Smooth muscle cell (in vitro differentiated cells): ENCODE measurements around the gene MIA2. TPM values are rescaled to one million over a fixed set of nuclear protein-coding genes. Genes with fewer than 3 reads are reported as not detected.

Source experiments
- DNase-seq: peaks from one replicate; lab custom pipeline; 2025; ENCODE audit not compliant: unreplicated experiment; lab: John Stamatoyannopoulos, UW
- H2AFZ ChIP-seq: fragments of 200-600 bp; sonication (generic); 2 replicates; pipeline ENCODE4 v1.6.0; 2016; ENCODE audit warnings: antibody characterized with exemption, low read depth, mild to moderate bottlenecking
- H3F3A ChIP-seq: fragments of 200-600 bp; sonication (generic); 2 replicates; pipeline ENCODE4 v1.6.0; 2017; ENCODE audit warnings: antibody characterized with exemption, low read depth
- H3K27ac ChIP-seq: fragments of 200-600 bp; sonication (generic); 2 replicates; pipeline ENCODE4 v1.5.1; 2016; ENCODE audit warnings: low read depth, mild to moderate bottlenecking
- H3K27me3 ChIP-seq: fragments of 200-600 bp; sonication (generic); 2 replicates; pipeline ENCODE4 v1.6.1; 2016; ENCODE audit warnings: low read depth, mild to moderate bottlenecking
- H3K36me3 ChIP-seq: fragments of 200-600 bp; sonication (generic); 2 replicates; pipeline ENCODE4 v1.5.1; 2016; ENCODE audit warnings: low read depth
- H3K4me1 ChIP-seq: fragments of 200-600 bp; sonication (generic); 2 replicates; pipeline ENCODE4 v1.5.1; 2016; ENCODE audit warnings: low read depth
- H3K4me2 ChIP-seq: fragments of 200-600 bp; sonication (generic); 2 replicates; pipeline ENCODE4 v1.6.0; 2016; ENCODE audit warnings: mild to moderate bottlenecking
- H3K4me3 ChIP-seq: fragments of 200-600 bp; sonication (generic); 2 replicates; pipeline ENCODE4 v1.5.1; 2016; ENCODE audit warnings: mild to moderate bottlenecking
- H3K79me2 ChIP-seq: fragments of 200-600 bp; sonication (generic); 2 replicates; pipeline ENCODE4 v1.6.0; 2016; ENCODE audit warnings: low read depth, mild to moderate bottlenecking
- H3K9ac ChIP-seq: fragments of 200-600 bp; sonication (generic); 2 replicates; pipeline ENCODE4 v1.6.0; 2016; ENCODE audit warnings: low read depth
- H3K9me3 ChIP-seq: fragments of 200-600 bp; sonication (generic); replicated peaks from 2 replicates; pipeline ENCODE4 v1.5.1; 2016; ENCODE audit warnings: low read depth
- H4K20me1 ChIP-seq: fragments of 200-600 bp; sonication (generic); 2 replicates; pipeline ENCODE4 v1.6.0; 2016; ENCODE audit warnings: low read depth
- WGBS: methylation state at CpG from one replicate; pipeline ENCODE4 v1.1.7; 2016; ENCODE audit warnings: low lambda C conversion rate; 5-methylcytosine and 5-hydroxymethylcytosine counted together
- polyA plus RNA-seq: library from polyadenylated mRNA; unstranded; fragments of >200 nt; fragmentation: Nextera tagmentation; extraction: Ambion mirVana; gene quantifications from 2 replicates; pipeline ENCODE4 v1.2.1, GENCODE V29; 2016
- total RNA-seq: library from RNA; depleted of rRNA; stranded (reverse); fragments of >200 nt; gene quantifications from 2 replicates; pipeline ENCODE4 v1.2.3, GENCODE V29; 2014
- TF ChIP-seq, protein P1 (sequence below): fragments of 200-600 bp; sonication (generic); IDR thresholded peaks from 2 replicates; pipeline ENCODE4 v1.5.1; 2017; ENCODE audit warnings: borderline replicate concordance, mild to moderate bottlenecking, antibody characterized with exemption; ENCODE audit not compliant: insufficient read depth, poor library complexity, severe bottlenecking

MIA2 gene
- total and polyA plus RNA-seq, 2 experiments from 2014 or later, result 14.6 to 18.6 TPM

DNA sequence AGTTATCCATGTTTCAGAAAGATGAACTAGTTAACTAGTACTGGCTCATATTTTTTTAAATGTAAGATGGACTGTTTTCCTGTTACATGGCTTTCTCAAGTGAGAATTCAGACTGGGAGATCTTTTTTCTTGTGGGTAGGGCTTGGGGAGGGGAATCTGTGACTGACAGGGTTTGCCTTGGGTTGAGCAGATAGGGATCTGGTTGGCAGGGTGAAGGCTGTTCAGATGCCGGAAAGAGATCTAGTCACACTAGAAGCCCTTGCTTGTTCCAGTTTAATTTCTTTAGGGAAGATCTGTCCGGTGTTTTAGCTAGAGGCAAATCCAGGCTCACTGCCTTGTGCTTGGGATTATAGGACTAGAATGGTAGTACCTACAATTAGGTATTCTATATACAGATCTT, 135.3 kb downstream of the MIA2 start:
- WGBS, result 68% methylated on average over 2 of the region's 2 CpGs

DNA sequence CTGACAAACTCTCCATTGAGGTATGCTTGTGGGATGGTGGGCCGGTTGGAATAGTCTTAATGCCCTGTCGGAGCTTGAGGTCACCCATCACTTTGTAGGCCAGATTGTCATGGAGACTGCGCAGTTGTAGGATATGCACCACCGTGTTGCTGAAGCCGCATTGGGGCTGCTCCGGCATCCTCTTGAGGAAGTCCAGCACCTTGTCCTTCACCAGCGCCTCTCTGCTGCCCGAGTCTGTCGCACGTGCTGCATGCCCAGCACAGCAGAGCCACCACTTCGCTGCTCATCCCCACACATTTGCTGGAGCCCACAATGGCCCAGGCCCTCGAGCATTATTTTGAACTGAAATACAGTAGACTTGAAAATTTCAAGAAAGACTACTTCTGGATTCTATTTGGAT, 136.7 kb downstream of the MIA2 start:
- no peak for DNase-seq
- Histone ChIP-seq H4K20me1 (peaks cover 4% of the 10 kb centered on the region), H3K4me1 (peaks cover 19% of the 10 kb centered on the region), H3K9me3 (no peaks in the 10 kb centered on the region), H3K36me3 (no peaks in the 10 kb centered on the region), H3K79me2 (peaks cover 4% of the 10 kb centered on the region), H3K9ac (no peak overlapping the region), H2AFZ (no peak overlapping the region), H3K4me2 (no peak overlapping the region), H3K27ac (no peak overlapping the region), H3F3A (no peaks in the 10 kb centered on the region), H3K4me3 (no peak overlapping the region), H3K27me3 (no peaks in the 10 kb centered on the region)
- TF ChIP-seq, protein P1, sequence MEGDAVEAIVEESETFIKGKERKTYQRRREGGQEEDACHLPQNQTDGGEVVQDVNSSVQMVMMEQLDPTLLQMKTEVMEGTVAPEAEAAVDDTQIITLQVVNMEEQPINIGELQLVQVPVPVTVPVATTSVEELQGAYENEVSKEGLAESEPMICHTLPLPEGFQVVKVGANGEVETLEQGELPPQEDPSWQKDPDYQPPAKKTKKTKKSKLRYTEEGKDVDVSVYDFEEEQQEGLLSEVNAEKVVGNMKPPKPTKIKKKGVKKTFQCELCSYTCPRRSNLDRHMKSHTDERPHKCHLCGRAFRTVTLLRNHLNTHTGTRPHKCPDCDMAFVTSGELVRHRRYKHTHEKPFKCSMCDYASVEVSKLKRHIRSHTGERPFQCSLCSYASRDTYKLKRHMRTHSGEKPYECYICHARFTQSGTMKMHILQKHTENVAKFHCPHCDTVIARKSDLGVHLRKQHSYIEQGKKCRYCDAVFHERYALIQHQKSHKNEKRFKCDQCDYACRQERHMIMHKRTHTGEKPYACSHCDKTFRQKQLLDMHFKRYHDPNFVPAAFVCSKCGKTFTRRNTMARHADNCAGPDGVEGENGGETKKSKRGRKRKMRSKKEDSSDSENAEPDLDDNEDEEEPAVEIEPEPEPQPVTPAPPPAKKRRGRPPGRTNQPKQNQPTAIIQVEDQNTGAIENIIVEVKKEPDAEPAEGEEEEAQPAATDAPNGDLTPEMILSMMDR, result no peak
- 96% methylated on average over 12 of the region's 12 CpGs for WGBS

More for the DNA sequence above, 135.3 kb downstream of the MIA2 start:
- Histone ChIP-seq H3K9me3 (no peaks in the 10 kb centered on the region), H3K4me2 (no peak overlapping the region), H3F3A (no peaks in the 10 kb centered on the region), H3K4me3 (no peak overlapping the region), H4K20me1 (peaks cover 4% of the 10 kb centered on the region), H3K27ac (no peak overlapping the region), H3K36me3 (peaks cover 4% of the 10 kb centered on the region), H3K79me2 (peaks cover 8% of the 10 kb centered on the region), H2AFZ (no peak overlapping the region), H3K27me3 (no peaks in the 10 kb centered on the region), H3K9ac (no peak overlapping the region), H3K4me1 (peaks cover 19% of the 10 kb centered on the region)
- TF ChIP-seq, protein P1, result no peak
- DNase-seq, result no peak

DNA sequence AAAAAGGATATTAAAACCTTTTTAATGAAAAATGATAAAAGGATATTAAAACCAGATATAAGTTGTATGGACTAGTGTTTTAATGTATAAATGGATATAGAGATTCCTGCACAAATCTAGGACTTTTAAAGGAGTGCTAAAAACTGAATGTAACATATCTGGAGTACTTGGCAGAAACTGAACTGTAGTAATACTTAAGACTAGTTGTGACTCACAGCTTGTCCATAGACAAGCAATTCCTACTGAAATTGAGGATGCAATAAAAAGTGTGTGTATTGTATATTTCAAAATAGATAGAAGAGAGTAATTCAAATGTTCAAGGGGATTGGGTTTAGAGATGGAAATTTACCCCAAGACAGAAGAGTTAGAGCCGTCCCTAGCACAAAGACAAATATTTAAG, 138.9 kb downstream of the MIA2 start:
- H3K79me2 ChIP-seq, result no peaks in the 10 kb centered on the region

DNA sequence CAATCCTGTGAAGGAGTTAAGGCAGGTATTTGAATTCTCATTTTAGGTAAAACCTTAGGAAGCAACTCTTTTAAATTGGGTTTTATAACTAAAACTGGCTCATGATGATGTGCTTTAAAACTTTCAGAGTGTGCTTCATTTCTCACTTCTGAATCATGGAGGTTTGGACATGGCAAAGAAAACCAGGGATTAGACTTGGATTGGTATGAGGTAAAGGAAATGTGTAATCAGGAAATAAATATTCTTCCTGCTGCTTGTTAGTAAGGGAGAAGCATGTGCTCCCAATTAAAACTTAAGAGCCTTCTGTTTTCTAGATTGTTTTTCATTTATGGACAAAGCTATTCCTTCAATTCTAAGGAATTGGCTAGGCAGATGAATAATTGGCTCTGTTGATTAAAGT, 141.1 kb downstream of the MIA2 start:
- Histone ChIP-seq H3K79me2 (no peaks in the 10 kb centered on the region), H3K9ac (peak overlapping the region; percentile 22), H3K27ac (peak overlapping the region; percentile 74), H3K27me3 (no peaks in the 10 kb centered on the region), H2AFZ (no peak overlapping the region), H3F3A (no peaks in the 10 kb centered on the region), H3K9me3 (no peaks in the 10 kb centered on the region), H3K4me3 (no peak overlapping the region), H3K4me1 (peaks cover 10% of the 10 kb centered on the region), H3K36me3 (no peaks in the 10 kb centered on the region), H4K20me1 (no peaks in the 10 kb centered on the region), H3K4me2 (peak overlapping the region; percentile 54)
- TF ChIP-seq, protein P1, result no peak
- DNase-seq, result no peak

More for the DNA sequence above, 138.9 kb downstream of the MIA2 start:
- no peak overlapping the region for H3K4me3 ChIP-seq
- H2AFZ ChIP-seq, result no peak overlapping the region
- peaks cover 4% of the 10 kb centered on the region for H4K20me1 ChIP-seq
- TF ChIP-seq, protein P1, result no peak
- H3F3A ChIP-seq, result no peaks in the 10 kb centered on the region
- no peak overlapping the region for H3K4me2 ChIP-seq
- WGBS, result 92% methylated on average over 1 of the region's 1 CpG
- peaks cover 29% of the 10 kb centered on the region for H3K4me1 ChIP-seq
- H3K27me3 ChIP-seq, result no peaks in the 10 kb centered on the region
- H3K27ac ChIP-seq, result no peak overlapping the region
- DNase-seq, result no peak
- H3K9ac ChIP-seq, result no peak overlapping the region
- no peaks in the 10 kb centered on the region for H3K36me3 ChIP-seq
- no peaks in the 10 kb centered on the region for H3K9me3 ChIP-seq
